ENCODE measurements around the gene DCHS2.

DCHS2 gene

GRCh38 chr4:154317201-154317999, 174.2 kb downstream of the DCHS2 start:
- no peak for DNase-seq (ENCODE audit: low read depth, low spot score)

- no peak for DNase-seq (ENCODE audit: low read depth, low spot score)
Observed at GRCh38 chr4:154315741-154316140, 175.9 kb downstream of the DCHS2 start.

- DNase-seq (ENCODE audit: low read depth, low spot score): no peak
Observed at GRCh38 chr4:154314248-154314647, 177.4 kb downstream of the DCHS2 start.

- DNase-seq (ENCODE audit: low read depth, low spot score): no peak
Observed at GRCh38 chr4:154313004-154313585, 178.5 kb downstream of the DCHS2 start.

- DNase-seq (ENCODE audit: low read depth, low spot score): no peak
Observed at GRCh38 chr4:154312246-154312645, 179.4 kb downstream of the DCHS2 start.

GRCh38 chr4:154310578-154310977, 181.0 kb downstream of the DCHS2 start:
- no peak for DNase-seq (ENCODE audit: low read depth, low spot score)

- DNase-seq (ENCODE audit: low read depth, low spot score): no peak
Observed at GRCh38 chr4:154308207-154308606, 183.4 kb downstream of the DCHS2 start.

- DNase-seq (ENCODE audit: low read depth, low spot score): no peak
Observed at GRCh38 chr4:154307451-154307850, 184.1 kb downstream of the DCHS2 start.

GRCh38 chr4:154305616-154306015, 186.0 kb downstream of the DCHS2 start:
- no peak for DNase-seq (ENCODE audit: low read depth, low spot score)

GRCh38 chr4:154304679-154305078, 186.9 kb downstream of the DCHS2 start:
- DNase-seq (ENCODE audit: low read depth, low spot score): no peak

GRCh38 chr4:154294652-154295350, 196.8 kb downstream of the DCHS2 start:
- DNase-seq (ENCODE audit: low read depth, low spot score): no peak

GRCh38 chr4:154293427-154293826, 198.2 kb downstream of the DCHS2 start:
- no peak for DNase-seq (ENCODE audit: low read depth, low spot score)

- no peak for DNase-seq (ENCODE audit: low read depth, low spot score)
Observed at GRCh38 chr4:154292589-154292988, 199.0 kb downstream of the DCHS2 start.

GRCh38 chr4:154277172-154277571, 214.4 kb downstream of the DCHS2 start:
- DNase-seq (ENCODE audit: low read depth, low spot score): no peak

GRCh38 chr4:154276496-154276895, 215.1 kb downstream of the DCHS2 start:
- DNase-seq (ENCODE audit: low read depth, low spot score): no peak

GRCh38 chr4:154254999-154255398, 236.6 kb downstream of the DCHS2 start:
- DNase-seq (ENCODE audit: low read depth, low spot score): no peak

GRCh38 chr4:154234576-154234975, 257.0 kb downstream of the DCHS2 start:
- DNase-seq (ENCODE audit: low read depth, low spot score): no peak

- no peak for DNase-seq (ENCODE audit: low read depth, low spot score)
Observed at GRCh38 chr4:154231806-154232478, 259.7 kb downstream of the DCHS2 start.

- no peak for DNase-seq (ENCODE audit: low read depth, low spot score)
Observed at GRCh38 chr4:154230723-154231122, 260.9 kb downstream of the DCHS2 start.

- no peak for DNase-seq (ENCODE audit: low read depth, low spot score)
Observed at GRCh38 chr4:154230091-154230490, 261.5 kb downstream of the DCHS2 start.

GRCh38 chr4:154222875-154223274, 268.7 kb downstream of the DCHS2 start:
- DNase-seq (ENCODE audit: low read depth, low spot score): no peak

GRCh38 chr4:154218051-154218450, 273.5 kb downstream of the DCHS2 start:
- DNase-seq (ENCODE audit: low read depth, low spot score): no peak

All from activated CD4-positive, CD25-positive, alpha-beta regulatory T cell treated with anti-CD3 and anti-CD28 coated beads, Interleukin-2, amount 50 U/mL, for 16 hours (primary cell).